NCI-H1092 (cell line): ENCODE measurements around the gene A4GNT.
"Not testable (repeated sequence)": the region's sequence is repeated elsewhere in the genome, so short reads cannot be mapped to it uniquely, and the experiment has no call there.

Experiments used
- DNase-seq: peaks from one replicate; lab custom pipeline; 2025; lab: John Stamatoyannopoulos, UW

A4GNT gene

GRCh38 chr3:138118612-138119422, 13.4 kb downstream of the A4GNT start:
- DNase-seq, result peak; percentile 46

GRCh38 chr3:138114988-138115971, 16.9 kb downstream of the A4GNT start, which contains the start of gene DZIP1L:
Gene DZIP1L (minus strand): TSS chr3:138115608. CDS start chr3:138103971, 11,637 bp downstream.
- peak; percentile 6 for DNase-seq

GRCh38 chr3:138114431-138114918, 17.7 kb downstream of the A4GNT start:
- DNase-seq, result no peak

- no peak for DNase-seq
Measured at GRCh38 chr3:138113326-138113725, 18.9 kb downstream of the A4GNT start.

GRCh38 chr3:138112362-138112761, 19.8 kb downstream of the A4GNT start:
- DNase-seq, result no peak

- no peak for DNase-seq
Measured at GRCh38 chr3:138105598-138105997, 26.6 kb downstream of the A4GNT start.

GRCh38 chr3:138103466-138103865, 28.7 kb downstream of the A4GNT start:
- DNase-seq, result no peak

GRCh38 chr3:138101351-138101940, 30.7 kb downstream of the A4GNT start:
- not testable (repeated sequence) for DNase-seq

GRCh38 chr3:138099417-138099816, 32.8 kb downstream of the A4GNT start:
- DNase-seq, result no peak

- no peak for DNase-seq
Measured at GRCh38 chr3:138097192-138098172, 34.7 kb downstream of the A4GNT start.

- DNase-seq, result no peak
Measured at GRCh38 chr3:138093721-138094120, 38.5 kb downstream of the A4GNT start.

- no peak for DNase-seq
Measured at GRCh38 chr3:138092023-138092422, 40.2 kb downstream of the A4GNT start.

GRCh38 chr3:138089091-138089490, 43.1 kb downstream of the A4GNT start:
- no peak for DNase-seq

GRCh38 chr3:138085745-138086144, 46.4 kb downstream of the A4GNT start:
- not testable (repeated sequence) for DNase-seq

- no peak for DNase-seq
Measured at GRCh38 chr3:138084196-138084595, 48.0 kb downstream of the A4GNT start.

GRCh38 chr3:138082992-138083386, 49.2 kb downstream of the A4GNT start:
- no peak for DNase-seq

- DNase-seq, result no peak
Measured at GRCh38 chr3:138082085-138082991, 49.9 kb downstream of the A4GNT start.

- DNase-seq, result no peak
Measured at GRCh38 chr3:138081371-138082084, 50.7 kb downstream of the A4GNT start.

- no peak for DNase-seq
Measured at GRCh38 chr3:138079901-138080300, 52.3 kb downstream of the A4GNT start.
